HG03521 (cell line): ENCODE data around the gene CPLANE2.

Source experiments
- ATAC-seq: cut with Tn5 transposase; IDR thresholded peaks from one replicate; pipeline ENCODE4 v1.9.1; 2021; ENCODE audit warnings: mild to moderate bottlenecking, moderate library complexity; ENCODE audit not compliant: unreplicated experiment

Gene CPLANE2

DNA sequence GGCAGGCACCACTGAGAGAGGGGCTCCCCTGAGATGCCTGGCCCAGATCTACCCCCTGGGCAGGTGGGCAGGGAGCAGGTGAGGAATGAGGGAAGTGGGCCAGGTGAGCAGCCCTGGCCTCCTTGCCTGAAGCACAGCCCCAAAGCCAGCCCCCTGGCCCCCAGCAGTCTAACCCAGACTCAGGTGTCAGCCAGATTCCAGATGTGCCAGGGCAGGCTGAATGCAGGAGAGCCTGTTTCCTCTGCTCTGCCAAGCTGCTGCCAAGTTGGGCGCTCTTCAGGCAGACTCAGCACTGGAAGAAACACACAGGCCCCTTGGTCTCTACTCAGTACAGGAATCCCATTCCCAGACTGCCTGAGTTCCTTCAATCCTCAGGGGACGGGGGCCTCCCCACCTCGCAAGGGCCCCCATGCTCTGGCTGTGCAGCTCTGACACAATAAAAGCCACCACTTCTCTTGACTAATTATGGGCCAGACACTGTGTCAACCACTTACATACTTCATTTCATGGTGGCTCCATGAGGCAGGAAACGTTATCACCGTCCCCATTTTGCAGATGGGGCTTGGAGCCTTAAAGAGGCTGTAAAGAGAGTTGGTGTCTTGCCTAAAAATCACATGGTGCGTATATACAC lies 45.0 kb downstream of the CPLANE2 start:
- ATAC-seq: no peak

DNA sequence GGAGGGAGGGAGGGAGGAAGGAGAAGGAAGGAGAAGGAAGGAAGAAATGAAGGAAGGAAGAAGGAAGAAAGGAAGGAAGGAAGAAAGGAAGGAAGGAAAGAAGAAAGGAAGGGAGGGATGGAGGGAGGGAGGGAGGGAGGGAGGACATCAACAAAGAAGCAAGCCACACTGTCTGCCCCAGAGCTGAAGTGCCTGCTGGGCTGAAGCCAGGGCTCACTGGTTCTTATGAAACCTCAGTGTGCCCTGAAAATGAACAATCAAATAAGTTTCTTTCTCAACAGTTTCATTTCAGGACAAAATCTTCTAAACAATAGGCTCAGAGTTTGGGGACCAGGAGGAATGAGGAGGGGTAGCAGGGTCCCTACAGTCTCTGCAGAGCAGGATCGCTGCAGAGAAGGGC lies 45.7 kb downstream of the CPLANE2 start:
- no peak for ATAC-seq

DNA sequence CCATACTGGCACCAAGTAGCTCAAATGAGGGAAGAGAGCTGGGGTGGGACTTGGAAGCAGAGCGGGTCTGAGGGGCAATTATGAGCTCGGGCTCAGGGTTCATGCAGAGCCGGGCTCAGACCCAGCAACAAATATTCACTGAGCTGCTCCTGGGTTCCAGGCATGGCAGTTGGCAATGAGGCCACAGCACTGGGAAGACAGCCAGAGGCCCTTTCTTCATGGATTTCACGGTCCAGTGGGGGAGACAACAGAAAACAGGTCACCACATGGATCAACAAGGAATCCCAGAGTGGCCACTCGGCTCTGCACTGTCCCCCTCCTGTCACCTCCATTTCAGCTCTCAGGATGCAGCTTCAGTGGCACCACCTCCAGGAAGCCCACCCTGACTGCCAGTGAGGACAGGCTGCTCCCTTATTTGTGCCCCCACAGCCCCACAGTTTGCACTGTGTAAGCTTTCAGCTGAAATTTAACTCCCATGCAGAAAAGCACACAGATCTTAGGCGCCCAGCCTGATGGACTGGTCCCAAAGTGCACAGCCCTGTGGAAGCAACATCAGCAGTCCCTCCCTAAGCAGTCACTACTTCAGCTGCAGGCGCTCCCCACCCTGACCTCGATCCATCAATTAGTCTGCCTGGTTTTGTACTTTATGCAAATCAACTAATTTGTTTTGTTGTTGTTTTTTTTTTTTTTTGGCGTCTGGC lies 46.9 kb downstream of the CPLANE2 start:
- ATAC-seq: no peak

DNA sequence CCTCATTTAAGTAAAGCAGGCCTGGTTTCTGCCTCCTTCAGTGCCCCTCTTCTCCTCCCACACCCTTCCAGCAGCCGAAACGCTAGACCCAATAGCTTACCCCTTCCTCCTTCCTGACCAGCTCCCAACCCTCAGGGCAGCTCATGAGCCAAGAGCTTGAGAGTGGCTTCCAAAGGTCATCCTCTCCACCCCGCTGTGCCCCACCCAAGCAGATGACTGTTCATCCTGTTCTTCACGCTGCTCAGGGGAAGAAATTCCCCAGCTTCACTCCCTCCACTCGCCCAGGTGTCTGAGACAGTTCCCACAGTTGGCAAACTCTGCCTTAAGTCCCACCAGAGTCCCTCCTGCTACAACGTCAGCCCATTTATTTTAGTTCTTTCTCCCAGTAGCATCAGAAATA lies 48.0 kb downstream of the CPLANE2 start:
- ATAC-seq: no peak

DNA sequence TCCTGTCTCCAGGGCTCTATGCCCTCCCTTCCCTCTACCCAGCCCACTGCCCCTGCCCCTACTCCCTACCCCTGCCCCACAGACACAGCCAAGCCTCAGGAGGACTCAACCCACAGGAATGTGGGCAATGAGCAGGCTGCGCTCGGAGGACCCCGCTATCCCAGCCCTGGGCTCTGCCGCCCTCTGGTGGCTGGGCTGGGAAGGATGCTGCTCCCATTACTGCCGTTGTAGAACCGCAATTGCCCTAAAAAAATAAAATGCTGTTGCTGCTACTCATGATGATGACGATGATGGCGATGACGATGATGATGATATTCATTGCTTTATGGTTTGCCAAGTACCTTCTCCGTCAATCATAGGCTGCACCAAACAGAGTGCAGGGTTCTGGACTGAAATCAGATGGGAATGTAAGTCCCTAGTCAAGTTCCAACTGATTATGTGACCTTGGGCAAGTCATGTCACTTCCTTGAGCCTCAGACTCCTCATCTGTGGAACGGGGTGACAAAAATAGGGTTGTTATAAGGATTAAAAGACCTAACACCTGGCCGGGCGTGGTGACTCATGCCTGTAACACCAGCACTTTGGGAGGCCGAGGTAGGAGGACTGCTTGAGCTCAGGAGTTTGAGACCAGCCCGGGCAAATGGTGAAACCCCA lies 49.1 kb downstream of the CPLANE2 start:
- no peak for ATAC-seq

DNA sequence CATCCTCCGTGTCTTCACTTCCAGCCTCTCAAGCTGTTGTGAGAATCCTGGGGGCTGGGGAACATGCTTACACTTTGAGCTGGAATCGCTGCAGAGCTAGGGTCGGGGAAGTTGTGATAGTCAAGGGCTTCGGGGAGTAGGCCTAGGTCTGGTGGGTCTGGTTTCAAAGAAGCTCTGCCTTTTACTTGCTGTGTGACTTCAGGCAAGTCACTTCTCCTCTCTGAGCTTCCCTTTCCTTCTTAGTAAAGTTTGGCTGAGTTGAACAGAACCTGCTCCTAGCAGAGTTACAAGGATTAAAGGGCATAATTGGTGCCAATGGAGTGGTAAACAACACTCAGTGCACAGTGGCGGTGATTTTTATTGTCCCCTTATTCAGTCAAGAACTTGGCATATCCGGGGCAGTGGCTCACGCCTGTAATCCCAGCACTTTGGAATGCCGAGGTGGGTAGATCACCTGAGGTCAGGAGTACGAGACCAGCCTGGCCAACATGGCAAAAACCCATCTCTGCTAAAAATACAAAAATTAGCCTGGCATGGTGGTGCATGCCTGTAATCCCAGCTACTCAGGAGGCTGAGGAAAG lies 50.2 kb downstream of the CPLANE2 start:
- ATAC-seq: no peak

DNA sequence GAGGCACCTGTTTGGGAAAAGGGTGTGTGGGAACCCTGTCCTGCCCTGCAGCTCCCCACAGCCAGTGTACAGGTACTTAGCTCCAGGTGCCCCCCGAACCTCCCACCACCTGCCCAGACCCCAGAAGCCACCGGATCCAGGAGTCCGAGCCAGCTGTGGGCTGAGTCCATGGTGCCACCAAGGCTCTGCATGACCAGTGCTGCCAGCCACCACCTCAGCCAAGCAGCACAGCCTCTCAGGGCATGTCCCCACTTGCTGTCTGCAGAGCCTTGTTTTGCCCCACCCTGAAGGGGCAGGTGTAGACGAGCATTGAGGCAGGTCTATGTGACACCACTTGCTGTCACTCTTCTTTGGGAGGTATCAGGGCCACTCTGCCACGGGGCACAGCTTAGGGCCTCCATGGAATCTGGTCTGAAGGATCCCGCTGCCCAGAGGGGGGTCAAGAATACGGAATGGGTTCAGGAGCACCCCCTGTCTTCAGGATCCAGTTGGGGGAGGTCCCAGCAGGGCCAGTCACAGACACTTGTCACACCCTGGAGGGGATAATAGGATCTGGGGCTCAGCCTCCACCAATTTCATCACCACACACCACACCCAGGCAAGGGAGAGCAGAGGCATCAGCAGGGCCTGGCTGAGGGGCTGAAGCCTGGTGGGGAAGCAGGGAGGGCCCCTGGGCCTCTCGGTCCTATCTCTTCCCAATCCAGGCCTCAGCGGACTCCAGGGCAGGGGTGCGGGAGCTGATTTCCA lies 52.3 kb downstream of the CPLANE2 start:
- ATAC-seq: no peak

DNA sequence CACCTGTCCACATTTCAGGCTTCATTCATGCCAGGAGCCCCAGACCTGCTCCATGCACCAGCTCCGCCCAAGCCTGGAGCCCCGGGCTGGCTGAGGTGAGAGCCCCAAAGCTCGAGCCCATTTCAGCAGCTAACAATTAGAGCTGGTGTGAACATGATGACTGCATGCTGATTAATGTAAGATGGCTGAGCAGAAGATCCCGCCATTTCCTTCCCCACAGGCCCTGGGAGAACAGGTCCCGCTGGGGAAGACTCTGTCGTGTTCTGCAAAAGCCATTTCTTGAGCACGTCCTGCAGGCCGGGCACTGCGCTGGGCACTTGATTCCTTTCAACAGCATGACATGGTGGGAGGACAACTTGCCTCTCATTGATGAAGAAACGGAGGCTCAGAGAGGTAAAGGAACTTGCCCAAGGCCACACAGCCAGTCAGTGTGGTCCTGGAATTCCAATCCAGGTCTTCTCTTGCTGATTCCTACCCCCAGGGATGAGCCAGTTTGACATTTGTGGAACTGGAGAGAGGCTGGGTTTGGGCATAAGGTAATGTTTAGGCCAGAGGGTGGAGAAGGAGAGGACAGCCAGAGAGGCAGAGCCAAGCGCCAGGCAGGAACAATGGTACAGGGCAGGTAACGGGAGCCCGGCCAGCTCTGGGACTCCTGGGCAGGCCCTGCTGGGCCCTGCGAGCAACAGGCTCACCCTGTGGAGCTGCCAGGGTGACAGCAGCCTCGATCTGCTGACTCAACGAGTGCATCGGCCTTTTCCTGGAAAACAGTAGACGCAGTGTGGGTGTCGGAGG lies 53.0 kb downstream of the CPLANE2 start:
- no peak for ATAC-seq

DNA sequence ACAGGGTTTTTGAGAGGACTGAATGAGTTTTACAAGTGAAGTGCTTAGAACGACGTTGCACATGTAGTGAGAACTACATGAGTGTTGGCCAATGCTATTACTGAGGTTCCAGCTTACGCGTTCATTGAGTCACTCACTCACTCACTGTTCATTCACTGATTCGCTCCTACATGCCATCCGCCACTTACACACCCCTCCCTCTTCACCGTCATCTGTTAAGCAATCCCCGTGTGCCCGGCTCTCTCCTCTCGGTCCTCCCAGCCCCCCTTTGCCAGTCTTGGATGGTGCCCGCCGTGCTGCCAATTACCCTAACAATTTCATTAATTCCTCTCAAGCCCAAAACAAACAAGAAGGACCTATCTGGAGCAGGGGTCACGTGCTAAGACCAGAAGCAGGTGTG lies 53.8 kb downstream of the CPLANE2 start:
- no peak for ATAC-seq

DNA sequence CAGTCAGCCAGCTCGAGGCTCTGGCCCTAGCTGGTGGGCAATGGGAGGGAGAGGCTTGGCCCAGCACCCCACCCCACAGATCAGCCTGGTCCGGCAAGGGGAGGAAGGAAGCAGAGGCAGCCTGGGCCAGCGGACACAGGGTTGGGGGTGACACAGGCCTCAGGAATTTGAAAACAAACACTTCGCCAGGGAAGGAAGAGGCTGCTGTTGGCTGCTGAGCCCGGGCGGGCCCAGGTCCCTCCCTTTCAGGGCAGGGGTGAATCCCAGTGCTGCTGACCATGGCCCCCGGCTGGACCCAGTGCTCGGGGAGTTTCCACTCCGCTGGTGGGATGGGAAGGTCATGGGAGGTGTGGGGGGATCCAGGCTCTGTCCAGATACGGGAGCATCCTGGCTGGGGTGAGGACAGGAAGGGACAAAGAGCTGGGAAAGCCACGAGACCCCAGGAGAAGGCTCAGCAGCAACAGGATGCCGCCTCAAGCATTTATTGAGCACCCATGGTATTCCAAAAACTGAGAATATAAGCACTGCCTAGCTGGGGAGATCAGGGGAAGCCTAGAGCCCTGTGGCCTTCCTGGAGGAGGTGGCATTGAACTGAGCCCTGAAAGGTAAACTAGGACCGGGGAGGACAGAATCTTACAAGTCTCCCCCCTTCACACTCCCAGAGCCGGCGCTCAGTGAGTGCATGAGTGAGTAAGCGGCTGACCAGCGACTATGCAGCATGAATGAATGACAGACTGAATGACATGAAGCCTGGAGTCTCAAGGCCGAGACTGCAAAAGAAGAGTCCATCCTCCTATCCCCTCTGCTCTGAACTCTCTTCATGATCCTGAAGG lies 54.9 kb downstream of the CPLANE2 start:
- ATAC-seq: no peak
